ENCODE measurements around the gene FXR1.

DNA sequence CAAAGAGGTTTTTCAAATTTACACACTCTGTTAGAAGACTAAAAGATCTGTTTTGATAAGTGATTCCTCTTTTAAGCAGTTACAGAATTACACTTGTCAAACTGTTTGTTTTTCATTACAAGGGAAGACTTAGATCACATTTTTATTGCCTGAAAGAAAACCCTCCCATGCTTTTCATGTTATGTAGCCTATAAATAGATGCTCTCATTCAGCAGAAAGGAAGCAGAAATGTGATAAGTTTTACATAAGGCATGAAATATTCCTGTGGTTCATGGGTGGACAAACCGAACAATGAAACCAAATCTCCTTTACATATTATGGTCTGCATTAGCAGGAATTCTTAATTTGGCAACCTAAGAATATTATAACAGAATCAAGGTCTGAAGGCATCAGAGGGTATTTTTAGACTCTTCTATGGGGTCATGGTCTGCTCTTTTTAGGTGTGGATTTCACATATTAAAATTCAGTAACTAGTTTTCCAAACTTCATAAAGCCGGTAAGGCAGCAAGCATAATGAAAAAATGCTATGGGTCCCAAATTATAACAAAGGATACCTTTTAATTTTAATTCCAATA is 37.3 kb upstream of the FXR1 start:
- TF ChIP-seq, protein P1, sequence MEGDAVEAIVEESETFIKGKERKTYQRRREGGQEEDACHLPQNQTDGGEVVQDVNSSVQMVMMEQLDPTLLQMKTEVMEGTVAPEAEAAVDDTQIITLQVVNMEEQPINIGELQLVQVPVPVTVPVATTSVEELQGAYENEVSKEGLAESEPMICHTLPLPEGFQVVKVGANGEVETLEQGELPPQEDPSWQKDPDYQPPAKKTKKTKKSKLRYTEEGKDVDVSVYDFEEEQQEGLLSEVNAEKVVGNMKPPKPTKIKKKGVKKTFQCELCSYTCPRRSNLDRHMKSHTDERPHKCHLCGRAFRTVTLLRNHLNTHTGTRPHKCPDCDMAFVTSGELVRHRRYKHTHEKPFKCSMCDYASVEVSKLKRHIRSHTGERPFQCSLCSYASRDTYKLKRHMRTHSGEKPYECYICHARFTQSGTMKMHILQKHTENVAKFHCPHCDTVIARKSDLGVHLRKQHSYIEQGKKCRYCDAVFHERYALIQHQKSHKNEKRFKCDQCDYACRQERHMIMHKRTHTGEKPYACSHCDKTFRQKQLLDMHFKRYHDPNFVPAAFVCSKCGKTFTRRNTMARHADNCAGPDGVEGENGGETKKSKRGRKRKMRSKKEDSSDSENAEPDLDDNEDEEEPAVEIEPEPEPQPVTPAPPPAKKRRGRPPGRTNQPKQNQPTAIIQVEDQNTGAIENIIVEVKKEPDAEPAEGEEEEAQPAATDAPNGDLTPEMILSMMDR (conservative IDR thresholded peaks at IDR 0.05; ENCODE audit: low read depth, low read length), result no peak
- TF ChIP-seq EZH2 (IDR thresholded peaks at IDR 0.05; ENCODE audit: borderline replicate concordance, low read depth, low read length, poor library complexity, severe bottlenecking), result no peak

Measured in A673 (cell line).